Raji (cell line): Measurements from ENCODE around the gene ATG9B.

Source experiments
- POLR2A ChIP-seq: IDR thresholded peaks from 2 replicates; pipeline ENCODE4 v1.6.1; 2011; ENCODE audit warnings: low read depth, low read length, control low read depth; ENCODE audit not compliant: insufficient read depth

Gene ATG9B, protein sequence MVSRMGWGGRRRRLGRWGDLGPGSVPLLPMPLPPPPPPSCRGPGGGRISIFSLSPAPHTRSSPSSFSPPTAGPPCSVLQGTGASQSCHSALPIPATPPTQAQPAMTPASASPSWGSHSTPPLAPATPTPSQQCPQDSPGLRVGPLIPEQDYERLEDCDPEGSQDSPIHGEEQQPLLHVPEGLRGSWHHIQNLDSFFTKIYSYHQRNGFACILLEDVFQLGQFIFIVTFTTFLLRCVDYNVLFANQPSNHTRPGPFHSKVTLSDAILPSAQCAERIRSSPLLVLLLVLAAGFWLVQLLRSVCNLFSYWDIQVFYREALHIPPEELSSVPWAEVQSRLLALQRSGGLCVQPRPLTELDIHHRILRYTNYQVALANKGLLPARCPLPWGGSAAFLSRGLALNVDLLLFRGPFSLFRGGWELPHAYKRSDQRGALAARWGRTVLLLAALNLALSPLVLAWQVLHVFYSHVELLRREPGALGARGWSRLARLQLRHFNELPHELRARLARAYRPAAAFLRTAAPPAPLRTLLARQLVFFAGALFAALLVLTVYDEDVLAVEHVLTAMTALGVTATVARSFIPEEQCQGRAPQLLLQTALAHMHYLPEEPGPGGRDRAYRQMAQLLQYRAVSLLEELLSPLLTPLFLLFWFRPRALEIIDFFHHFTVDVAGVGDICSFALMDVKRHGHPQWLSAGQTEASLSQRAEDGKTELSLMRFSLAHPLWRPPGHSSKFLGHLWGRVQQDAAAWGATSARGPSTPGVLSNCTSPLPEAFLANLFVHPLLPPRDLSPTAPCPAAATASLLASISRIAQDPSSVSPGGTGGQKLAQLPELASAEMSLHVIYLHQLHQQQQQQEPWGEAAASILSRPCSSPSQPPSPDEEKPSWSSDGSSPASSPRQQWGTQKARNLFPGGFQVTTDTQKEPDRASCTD

DNA sequence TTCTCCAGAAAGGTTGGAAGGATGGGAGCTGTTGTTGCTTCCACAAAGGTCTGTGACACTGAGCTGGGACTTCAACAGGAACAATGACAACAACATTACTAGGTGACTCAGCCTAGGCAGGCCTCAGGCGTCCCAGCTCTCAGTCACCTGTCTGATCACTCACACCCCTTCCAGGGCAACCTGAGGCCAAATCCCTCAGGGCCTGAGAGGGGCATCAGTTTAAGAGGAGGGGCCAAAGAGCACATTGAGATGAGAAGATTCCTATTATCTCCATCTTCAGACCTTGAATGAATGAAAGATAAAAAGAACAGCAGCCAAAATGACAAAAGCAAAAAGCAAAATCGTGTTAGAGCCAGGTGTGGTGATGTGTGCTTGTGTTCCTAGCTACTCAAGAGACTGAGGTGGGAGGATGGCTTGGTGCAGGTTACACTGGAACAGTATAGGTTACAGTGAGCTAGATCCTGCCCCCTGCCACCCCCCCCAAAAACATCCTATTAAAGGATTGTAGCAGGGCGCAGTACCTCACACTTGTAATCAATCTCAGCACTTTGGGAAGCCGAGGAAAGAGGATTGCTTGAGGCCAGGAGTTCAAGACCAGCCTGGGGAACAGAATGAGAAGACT is at the start of gene ATG9B:
Gene ATG9B, minus strand, starts transcription at position 60 of the 622 bp plus-strand sequence. CDS start 71 bp downstream, outside the sequence.
- no peak for TF ChIP-seq POLR2A

DNA sequence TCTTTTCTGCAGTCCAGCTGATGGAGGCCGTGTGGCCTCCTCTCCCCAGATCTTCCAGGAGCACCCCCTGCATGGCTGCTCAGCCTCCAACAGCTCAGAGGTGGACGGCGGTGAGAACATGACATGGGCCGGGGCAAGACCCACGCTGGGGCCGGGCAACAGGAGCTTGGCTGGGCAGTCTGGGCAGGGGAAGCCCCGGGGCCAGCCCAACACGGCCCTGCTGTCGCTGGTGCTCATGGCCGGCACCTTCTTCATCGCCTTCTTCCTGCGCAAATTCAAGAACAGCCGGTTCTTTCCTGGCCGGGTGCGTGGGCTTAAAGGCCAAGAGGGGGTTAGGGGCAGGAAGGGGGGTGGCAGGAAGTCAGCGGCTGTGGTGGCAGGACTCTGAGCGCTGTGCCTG is 49.7 kb upstream of the ATG9B start:
- TF ChIP-seq POLR2A: no peak

DNA sequence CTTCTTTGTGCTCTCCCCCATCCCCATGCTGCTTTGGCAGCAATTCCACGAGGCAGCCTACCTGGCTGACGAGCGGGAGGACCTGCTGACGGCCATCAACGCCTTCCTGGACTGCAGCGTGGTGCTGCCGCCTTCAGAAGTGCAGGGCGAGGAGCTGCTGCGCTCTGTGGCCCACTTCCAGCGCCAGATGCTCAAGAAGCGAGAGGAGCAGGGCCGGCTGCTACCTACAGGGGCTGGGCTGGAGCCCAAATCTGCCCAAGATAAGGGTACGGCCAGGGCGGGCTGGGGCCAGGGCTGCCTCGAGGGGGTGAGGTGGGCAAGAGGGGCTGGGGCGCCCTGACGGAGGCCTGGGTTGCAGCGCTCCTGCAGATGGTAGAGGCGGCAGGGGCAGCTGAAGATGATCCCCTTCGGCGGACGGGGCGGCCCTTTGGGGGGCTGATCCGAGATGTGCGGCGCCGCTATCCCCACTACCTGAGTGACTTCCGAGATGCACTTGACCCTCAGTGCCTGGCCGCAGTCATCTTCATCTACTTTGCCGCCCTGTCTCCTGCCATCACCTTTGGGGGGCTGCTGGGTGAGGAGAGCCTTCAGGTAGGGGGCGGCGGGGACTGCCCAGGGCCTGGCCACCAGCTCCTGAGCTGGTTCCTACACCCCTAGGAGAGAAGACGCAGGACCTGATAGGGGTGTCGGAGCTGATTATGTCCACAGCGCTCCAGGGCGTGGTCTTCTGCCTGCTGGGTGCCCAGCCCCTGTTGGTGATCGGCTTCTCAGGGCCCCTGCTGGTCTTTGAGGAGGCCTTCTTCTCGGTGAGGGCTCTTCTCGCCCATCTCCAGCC is 47.0 kb upstream of the ATG9B start:
- no peak for TF ChIP-seq POLR2A

DNA sequence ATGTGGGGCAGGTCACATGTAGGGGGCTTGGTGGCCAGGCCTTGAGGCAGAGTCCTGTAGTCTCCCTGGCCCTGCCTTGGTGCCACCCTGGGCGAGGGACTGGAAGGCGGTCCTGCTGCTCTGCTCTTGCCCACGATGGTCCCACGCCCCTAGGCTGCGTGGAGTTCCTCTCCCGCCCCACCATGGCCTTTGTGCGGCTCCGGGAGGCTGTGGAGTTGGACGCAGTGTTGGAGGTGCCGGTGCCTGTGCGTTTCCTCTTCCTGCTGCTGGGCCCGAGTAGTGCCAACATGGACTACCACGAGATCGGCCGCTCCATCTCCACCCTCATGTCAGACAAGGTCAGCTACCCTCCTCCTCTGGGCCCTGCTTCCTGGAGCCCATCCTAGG is 46.3 kb upstream of the ATG9B start:
- TF ChIP-seq POLR2A: no peak

DNA sequence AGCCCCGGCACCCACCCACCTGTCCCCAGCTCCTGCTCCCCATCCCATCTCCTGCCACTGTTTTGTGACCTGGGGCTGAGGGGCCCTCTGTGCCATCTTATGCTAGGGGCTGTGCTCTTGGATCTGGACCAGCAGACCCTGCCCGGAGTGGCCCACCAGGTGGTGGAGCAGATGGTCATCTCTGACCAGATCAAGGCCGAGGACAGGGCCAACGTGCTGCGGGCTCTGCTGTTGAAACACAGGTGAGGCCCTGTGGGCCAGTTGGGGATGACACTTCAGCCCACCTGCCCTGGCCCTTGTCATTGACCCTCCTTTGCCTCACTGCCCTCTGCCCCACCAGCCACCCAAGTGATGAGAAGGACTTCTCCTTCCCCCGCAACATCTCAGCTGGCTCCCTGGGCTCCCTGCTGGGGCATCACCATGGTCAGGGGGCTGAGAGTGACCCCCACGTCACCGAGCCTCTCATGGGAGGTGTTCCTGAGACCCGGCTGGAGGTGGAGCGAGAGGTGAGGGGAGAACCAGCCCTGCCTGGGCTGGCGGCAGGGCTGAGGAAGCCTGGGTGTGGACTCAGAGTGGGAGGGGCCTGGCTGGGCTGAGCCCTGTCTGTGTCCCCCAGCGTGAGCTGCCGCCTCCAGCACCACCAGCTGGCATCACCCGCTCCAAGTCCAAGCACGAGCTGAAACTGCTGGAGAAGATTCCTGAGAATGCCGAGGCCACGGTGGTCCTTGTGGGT is 45.7 kb upstream of the ATG9B start:
- no peak for TF ChIP-seq POLR2A

DNA sequence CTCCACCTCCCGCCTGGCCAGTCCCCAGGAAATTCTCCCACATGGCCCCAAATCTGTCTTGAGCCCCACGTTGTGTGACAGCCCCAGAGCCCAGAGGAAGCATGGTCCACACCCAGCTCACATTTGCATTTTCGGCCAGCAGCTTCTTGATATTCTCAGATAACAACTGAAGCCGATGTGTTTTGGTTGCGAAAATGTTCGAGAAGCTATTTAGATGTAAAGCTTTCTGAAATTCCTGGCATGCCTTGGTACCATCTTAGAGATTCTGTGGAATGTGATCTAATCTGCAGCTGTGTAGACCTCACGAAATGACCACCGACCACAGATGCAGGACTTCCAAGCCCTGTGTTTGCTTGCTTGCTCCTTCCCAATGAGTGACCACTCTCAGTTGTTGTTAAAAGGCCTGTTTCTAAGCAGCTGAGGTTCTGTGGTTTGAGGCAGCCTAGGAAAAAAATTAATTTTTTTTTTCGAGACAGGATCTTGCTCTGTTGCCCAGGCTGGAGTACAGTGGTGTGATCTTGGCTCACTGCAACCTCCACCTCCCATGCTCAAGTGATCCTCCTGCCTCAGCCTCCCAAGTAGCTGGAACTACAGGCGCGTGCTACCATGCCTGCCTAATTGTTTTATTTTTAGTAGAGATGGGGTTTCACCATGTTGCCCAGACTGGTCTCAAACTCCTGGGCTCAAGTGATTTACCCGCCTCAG is 43.9 kb upstream of the ATG9B start:
- no peak for TF ChIP-seq POLR2A

DNA sequence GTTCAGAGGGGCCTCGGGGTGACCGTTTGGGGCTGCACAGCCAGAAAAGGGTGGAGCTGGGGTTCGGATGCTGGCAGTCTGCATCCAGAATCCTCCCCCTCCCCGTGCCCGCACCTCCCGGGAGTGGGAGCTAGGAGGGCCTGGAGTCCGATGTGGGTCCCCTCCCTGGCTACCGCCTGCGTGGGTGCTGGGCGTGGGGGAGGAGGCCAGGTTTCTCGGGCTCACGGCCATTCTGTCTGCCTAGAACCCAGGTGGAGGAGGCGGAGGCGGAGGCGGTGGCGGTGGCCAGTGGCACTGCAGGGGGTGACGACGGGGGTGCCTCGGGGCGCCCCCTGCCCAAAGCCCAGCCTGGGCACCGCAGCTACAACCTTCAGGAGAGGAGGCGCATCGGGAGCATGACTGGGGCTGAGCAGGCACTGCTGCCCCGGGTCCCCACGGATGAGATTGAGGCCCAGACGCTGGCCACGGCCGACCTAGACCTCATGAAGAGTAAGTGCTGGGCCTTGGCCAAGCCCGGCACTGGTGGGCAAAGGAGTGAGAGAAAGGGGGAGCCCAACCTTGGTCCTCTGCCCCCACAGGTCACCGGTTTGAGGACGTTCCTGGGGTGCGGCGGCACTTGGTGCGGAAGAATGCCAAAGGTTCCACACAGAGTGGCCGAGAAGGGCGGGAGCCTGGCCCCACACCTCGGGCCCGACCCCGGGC is 42.1 kb upstream of the ATG9B start:
- no peak for TF ChIP-seq POLR2A

DNA sequence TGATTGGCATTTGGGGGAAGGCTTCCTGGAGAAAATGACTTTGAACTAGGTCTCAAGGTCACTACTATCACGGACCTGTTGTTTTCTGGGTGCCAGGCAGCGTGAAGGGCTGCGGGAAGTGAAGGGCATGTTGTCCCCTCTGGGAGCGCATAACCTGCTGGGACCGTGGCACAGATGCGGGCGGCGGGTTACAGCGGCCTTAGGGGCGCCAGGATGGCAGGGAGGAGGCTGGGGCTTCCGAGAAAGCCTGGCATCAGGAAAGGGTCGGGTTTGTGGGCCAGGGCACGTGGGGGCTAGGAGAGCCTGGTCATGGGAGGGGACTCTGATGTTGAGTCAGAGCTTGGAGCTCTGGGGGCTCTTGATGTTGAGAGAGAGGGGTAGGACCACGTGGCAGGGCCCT is 41.2 kb upstream of the ATG9B start:
- no peak for TF ChIP-seq POLR2A

DNA sequence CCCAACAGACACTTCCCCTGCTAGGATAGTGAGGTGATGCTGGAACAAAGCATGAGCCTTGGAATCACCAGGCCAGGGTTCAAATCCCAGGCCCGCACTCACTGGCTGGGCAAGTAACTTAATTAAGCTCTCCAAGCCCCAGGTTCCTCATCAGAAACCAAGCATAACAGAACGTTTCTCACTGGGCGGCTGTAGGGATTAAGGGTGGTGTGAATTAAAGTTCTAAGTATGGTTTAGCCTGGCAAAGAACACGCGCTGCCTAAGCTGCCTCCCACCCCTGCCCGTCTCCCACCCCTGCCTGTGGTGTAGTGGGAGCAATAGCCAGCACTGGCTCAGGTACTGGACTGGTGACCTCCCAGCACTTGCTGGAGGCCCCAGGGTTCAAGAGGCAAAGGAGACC is 40.7 kb upstream of the ATG9B start:
- TF ChIP-seq POLR2A: no peak

DNA sequence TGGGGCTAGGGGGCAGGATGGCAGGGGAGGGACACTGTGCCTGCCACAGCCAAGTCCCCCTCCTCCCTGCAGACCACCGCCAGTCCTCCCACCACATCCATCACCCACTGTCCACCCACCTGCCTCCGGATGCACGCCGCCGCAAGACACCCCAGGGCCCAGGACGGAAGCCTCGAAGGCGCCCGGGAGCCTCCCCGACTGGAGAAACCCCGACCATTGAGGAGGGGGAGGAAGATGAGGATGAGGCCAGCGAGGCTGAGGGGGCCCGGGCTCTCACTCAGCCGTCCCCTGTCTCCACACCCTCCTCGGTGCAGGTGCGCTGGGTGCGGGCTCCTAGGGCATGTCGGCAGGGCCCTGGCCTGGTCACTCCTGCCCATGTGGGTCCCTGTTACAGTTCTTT is 40.2 kb upstream of the ATG9B start:
- TF ChIP-seq POLR2A: no peak

DNA sequence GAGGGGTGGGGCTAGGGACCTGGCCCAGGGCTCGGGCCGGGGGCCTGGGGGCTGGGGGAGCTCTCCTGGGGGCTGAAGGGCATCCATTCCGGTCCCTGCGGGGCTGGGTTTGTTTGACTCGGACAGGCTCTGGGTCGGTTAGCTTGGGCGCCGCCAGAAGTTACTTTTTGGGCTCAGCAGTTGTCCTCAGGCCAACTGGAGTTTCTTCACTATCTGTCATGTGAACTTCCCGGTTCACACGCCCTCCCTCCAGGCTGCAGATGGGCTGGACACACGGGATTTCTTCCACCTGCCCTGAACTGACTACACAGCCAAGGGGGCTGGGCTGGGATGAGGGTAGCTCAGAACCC is 38.9 kb upstream of the ATG9B start:
- no peak for TF ChIP-seq POLR2A

DNA sequence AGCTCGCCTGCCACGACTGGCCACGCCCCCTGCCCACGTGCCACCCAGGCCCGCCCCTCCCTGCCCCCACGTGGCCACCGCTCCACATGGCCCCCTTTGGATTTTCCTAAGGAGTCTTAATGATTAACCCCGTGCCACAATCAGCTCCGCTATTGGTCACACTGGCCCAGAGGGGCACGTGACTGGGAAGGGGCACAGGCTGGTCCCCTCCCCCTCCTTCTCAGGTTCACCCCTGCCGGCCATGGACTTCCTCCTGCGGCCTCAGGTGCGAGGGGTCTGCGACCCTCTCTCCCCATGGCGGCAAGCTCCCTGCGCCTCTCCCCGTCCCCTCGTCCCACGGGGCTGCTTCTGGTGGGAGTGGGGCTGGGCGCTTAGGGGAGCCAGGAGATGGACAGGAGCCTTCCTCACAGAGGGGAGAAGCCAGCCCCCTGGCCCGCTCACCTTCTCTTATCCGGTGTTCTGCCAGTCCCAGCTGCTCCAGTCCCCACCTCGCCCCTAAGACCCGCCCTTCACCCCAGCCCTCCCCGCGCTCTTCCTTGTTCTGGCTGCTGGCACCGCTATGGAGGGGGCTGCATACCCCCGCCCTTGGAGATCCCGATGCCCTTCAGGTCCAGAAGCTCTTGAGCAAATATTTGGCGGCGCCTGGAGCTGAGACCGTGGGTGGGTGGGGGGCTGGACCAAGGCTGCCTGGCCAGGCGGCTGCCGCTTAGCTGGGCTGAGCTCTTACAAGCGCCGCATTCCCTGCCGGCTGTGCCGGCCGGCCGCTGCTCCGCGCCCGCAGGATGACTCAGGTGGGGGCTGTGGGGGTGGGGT is 38.3 kb upstream of the ATG9B start:
- TF ChIP-seq POLR2A: no peak
